Progenitor cell of endocrine pancreas (in vitro differentiated cells): ENCODE data around the gene CERK. TPM values are rescaled to one million over a fixed set of nuclear protein-coding genes. Genes with fewer than 3 reads are reported as not detected.

Experiments
- DNase-seq: peaks from one replicate; pipeline ENCODE4 v3.0.0; 2021; ENCODE audit warnings: low spot score; ENCODE audit not compliant: unreplicated experiment
- H3K27ac Mint-ChIP-seq: 2 replicates; pipeline ENCODE4 v1.8.0; 2021; ENCODE audit warnings: mild to moderate bottlenecking, moderate library complexity, mixed read lengths
- H3K27me3 Mint-ChIP-seq: 2 replicates; pipeline ENCODE4 v1.8.0; 2021; ENCODE audit warnings: mixed read lengths
- H3K36me3 Mint-ChIP-seq: 2 replicates; pipeline ENCODE4 v1.8.0; 2022; ENCODE audit warnings: mixed read lengths; ENCODE audit not compliant: insufficient read depth
- H3K4me1 Mint-ChIP-seq: 2 replicates; pipeline ENCODE4 v1.8.0; 2021; ENCODE audit warnings: low read depth, mixed read lengths
- H3K4me3 Mint-ChIP-seq: 2 replicates; pipeline ENCODE4 v1.8.0; 2021; ENCODE audit warnings: low read depth, mild to moderate bottlenecking, moderate library complexity, mixed read lengths
- H3K9me3 Mint-ChIP-seq: 2 replicates; pipeline ENCODE4 v1.8.0; 2021; ENCODE audit warnings: low read depth, mixed read lengths
- total RNA-seq: library from RNA; stranded (reverse); gene quantifications from 2 replicates; pipeline ENCODE4 v1.2.1, GENCODE V29; 2021
- TF ChIP-seq, protein P1 (sequence below): fragments of 200-600 bp; sonication (generic); IDR thresholded peaks from one replicate; pipeline ENCODE4 v1.5.0; 2021; ENCODE audit warnings: antibody characterized with exemption, mild to moderate bottlenecking; ENCODE audit not compliant: unreplicated experiment

Gene CERK
- total RNA-seq, 1 donor from 2014 or later = 62.0 TPM

DNA sequence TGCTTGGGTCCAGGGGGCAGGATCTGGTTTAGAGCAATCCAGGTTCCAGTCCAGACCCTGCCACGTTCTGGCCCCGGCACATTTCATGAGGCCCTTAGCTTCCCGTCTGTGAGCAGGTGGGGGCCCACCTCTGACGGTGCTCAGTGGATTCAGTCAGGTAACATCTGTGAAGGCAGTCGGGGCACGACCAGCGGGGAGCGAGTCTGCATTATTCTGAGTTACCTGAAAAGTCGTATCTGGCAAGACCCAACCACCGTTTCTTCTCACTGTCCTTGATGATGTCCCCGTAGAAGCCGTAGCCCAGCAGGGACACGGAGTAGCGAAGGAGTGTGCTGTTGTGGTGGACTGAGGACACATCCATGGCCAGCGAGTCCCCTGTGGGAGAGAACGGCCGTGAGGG, 39.0 kb downstream of the CERK start:
- Mint-ChIP-seq H3K27me3 (no peaks in the 10 kb centered on the region), H3K9me3 (no peaks in the 10 kb centered on the region), H3K27ac (no peak overlapping the region), H3K4me3 (no peak overlapping the region), H3K4me1 (peaks cover under 1% of the 10 kb centered on the region), H3K36me3 (peaks cover 29% of the 10 kb centered on the region)
- DNase-seq = no peak
- TF ChIP-seq, protein P1, sequence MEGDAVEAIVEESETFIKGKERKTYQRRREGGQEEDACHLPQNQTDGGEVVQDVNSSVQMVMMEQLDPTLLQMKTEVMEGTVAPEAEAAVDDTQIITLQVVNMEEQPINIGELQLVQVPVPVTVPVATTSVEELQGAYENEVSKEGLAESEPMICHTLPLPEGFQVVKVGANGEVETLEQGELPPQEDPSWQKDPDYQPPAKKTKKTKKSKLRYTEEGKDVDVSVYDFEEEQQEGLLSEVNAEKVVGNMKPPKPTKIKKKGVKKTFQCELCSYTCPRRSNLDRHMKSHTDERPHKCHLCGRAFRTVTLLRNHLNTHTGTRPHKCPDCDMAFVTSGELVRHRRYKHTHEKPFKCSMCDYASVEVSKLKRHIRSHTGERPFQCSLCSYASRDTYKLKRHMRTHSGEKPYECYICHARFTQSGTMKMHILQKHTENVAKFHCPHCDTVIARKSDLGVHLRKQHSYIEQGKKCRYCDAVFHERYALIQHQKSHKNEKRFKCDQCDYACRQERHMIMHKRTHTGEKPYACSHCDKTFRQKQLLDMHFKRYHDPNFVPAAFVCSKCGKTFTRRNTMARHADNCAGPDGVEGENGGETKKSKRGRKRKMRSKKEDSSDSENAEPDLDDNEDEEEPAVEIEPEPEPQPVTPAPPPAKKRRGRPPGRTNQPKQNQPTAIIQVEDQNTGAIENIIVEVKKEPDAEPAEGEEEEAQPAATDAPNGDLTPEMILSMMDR = no peak

DNA sequence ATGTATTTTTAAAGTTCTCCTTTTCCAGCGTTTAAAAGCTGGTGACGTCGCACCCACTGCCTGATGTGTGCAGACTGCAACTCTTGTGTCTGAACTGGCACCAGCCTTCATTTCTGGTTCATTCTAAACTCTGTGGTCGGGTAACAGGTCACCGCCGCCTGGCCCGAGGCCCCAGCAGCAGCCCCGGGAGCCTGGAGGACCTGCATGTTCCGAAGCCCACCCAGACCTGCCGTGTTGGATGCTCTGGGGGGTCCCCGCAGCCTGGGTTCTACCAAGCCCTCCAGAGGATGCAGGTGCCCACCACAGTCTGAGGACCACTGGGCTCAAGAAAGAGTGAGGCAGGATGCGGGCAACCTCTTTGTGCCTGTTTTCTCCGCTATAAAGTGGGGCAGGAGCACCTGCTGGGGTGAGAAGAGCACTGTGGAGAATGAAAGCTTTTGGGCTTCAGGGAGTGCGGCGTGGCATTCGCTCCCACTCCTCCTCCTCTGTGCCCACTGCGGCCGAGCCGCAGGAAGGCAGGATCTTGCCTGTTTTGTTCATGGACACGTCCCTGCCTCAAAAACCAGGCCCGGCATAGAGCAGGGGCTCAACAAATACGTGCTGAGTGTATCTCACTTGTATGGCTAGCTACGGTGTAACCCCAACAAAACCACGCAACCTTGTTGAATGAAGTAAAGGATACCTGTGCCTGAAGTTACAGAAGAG, 40.1 kb downstream of the CERK start:
- Mint-ChIP-seq H3K27me3 (no peaks in the 10 kb centered on the region), H3K4me1 (no peaks in the 10 kb centered on the region), H3K4me3 (no peak overlapping the region), H3K27ac (no peak overlapping the region), H3K36me3 (peaks cover 26% of the 10 kb centered on the region), H3K9me3 (no peaks in the 10 kb centered on the region)
- TF ChIP-seq, protein P1 = no peak
- no peak for DNase-seq

DNA sequence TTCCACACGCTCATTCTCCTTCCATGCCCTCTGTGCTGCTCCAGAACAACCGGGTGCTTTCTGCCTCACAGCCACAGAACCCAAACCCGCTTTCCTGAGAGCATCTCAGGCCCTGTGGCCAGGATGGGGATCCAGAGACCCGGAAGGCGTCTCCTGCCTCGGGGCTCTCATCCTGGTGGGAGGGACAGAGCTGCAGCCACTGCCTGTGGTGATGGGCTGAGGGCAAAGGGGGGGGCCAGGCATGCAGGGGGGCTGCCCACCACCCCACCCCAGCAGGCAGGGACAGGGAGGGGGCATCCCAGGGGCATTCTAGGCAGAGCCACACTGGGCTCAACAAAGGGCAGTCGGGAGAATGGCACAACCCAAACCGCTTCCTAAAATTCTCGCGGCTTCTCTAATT, 41.4 kb downstream of the CERK start:
- Mint-ChIP-seq H3K4me1 (no peaks in the 10 kb centered on the region), H3K27ac (no peak overlapping the region), H3K36me3 (peaks cover 25% of the 10 kb centered on the region), H3K9me3 (no peaks in the 10 kb centered on the region), H3K4me3 (no peak overlapping the region), H3K27me3 (no peaks in the 10 kb centered on the region)
- TF ChIP-seq, protein P1 = no peak
- DNase-seq = no peak

DNA sequence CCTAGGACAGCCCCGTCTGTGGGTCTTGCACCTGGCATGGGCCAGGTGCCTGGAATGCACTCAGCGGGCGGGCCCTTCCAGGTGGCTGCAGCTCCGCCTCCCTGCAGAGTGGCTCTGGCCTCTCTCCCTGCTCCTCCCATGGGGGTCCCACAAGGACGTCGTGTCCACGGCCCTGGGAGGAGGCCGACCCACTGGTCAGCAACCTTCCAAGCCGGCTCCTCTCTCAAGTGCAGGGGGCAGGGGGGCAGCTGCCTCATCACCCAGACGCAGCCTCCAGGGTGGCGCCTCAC, 41.9 kb downstream of the CERK start:
- Mint-ChIP-seq H3K9me3 (no peaks in the 10 kb centered on the region), H3K4me1 (no peaks in the 10 kb centered on the region), H3K27ac (no peak overlapping the region), H3K27me3 (no peaks in the 10 kb centered on the region), H3K4me3 (no peak overlapping the region), H3K36me3 (peaks cover 28% of the 10 kb centered on the region)
- DNase-seq = no peak
- TF ChIP-seq, protein P1 = no peak

DNA sequence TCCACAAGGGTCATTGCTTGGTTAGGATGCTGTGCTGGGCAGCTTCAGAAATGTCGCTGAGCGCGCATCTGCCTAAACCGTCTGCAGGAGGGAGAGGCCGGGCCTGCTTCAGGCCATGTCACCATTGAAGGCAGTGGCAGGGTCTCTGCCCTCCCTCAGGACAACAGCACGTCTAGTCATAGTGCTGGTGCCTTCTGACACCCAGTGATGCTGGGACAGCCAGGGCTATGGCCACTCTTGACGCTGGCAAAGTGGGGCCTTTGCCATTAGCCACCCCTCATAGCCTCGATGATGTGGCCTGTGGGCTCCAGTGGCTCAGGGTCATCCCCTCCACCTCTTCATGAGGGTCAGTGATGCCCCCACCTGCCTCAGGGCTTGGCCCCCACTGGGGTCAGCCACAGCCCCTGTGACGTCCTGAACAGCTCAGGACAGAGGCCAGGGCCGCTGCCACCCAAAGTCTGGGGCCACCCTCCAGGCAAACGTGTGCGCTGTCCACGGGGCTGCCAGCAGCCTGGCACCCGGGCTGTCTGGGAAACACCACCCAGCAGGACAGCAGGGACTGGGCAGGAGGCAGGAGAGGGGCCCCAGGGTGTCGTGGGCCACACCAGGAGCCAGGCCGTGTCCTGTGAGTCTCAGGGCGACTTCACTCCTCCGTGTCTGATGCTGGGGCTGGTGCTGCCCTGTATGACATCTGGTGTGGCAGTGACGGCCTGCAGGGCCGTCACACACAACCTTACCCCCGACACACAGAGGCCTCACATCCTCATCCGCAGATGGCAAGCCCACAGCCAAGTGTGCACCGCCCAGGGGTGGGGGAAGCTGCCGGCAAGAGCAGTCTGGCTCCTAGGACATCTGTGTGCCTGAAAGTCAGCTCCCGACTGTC, 42.5 kb downstream of the CERK start:
- H3K27me3 Mint-ChIP-seq = no peaks in the 10 kb centered on the region
- DNase-seq = no peak
- H3K4me1 Mint-ChIP-seq = no peaks in the 10 kb centered on the region
- no peak overlapping the region for H3K4me3 Mint-ChIP-seq
- peaks cover 28% of the 10 kb centered on the region for H3K36me3 Mint-ChIP-seq
- TF ChIP-seq, protein P1 = no peak
- no peak overlapping the region for H3K27ac Mint-ChIP-seq
- no peaks in the 10 kb centered on the region for H3K9me3 Mint-ChIP-seq
